Measurements from ENCODE around the gene HNRNPC.

DNA sequence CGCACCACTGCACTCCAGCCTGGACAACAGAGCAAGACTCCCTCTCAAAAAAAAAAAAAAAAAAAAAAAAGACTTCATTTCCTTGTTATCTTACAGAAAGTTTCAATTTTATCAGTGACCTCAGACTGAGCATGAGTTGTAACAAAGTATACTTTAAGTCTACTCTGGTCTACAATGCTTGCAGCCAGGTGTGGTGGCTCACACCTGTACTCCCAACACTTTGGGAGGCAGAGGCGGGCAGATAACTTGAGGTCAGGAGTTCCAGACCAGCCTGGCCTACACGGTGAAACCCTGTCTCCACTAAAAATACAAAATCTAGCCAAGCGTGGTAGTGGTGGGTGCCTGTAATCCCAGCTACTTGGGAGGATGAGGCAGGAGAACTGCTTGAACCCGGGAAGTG is 18.0 kb downstream of the HNRNPC start:
- TF ChIP-seq EZH2 (IDR thresholded peaks at IDR 0.05; ENCODE audit: low read length), result no peak
- TF ChIP-seq, protein P1, sequence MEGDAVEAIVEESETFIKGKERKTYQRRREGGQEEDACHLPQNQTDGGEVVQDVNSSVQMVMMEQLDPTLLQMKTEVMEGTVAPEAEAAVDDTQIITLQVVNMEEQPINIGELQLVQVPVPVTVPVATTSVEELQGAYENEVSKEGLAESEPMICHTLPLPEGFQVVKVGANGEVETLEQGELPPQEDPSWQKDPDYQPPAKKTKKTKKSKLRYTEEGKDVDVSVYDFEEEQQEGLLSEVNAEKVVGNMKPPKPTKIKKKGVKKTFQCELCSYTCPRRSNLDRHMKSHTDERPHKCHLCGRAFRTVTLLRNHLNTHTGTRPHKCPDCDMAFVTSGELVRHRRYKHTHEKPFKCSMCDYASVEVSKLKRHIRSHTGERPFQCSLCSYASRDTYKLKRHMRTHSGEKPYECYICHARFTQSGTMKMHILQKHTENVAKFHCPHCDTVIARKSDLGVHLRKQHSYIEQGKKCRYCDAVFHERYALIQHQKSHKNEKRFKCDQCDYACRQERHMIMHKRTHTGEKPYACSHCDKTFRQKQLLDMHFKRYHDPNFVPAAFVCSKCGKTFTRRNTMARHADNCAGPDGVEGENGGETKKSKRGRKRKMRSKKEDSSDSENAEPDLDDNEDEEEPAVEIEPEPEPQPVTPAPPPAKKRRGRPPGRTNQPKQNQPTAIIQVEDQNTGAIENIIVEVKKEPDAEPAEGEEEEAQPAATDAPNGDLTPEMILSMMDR (optimal IDR thresholded peaks at IDR 0.05 in 1 of 3, IDR thresholded peaks at IDR 0.05 in 1 of 3, conservative IDR thresholded peaks at IDR 0.05 in 1 of 3; ENCODE audit: extremely low read depth in 1 of 3, insufficient read depth in 2 of 3, low read length in 3 of 3), result no peak
